ENCODE results near the gene TMEM92.

DNA sequence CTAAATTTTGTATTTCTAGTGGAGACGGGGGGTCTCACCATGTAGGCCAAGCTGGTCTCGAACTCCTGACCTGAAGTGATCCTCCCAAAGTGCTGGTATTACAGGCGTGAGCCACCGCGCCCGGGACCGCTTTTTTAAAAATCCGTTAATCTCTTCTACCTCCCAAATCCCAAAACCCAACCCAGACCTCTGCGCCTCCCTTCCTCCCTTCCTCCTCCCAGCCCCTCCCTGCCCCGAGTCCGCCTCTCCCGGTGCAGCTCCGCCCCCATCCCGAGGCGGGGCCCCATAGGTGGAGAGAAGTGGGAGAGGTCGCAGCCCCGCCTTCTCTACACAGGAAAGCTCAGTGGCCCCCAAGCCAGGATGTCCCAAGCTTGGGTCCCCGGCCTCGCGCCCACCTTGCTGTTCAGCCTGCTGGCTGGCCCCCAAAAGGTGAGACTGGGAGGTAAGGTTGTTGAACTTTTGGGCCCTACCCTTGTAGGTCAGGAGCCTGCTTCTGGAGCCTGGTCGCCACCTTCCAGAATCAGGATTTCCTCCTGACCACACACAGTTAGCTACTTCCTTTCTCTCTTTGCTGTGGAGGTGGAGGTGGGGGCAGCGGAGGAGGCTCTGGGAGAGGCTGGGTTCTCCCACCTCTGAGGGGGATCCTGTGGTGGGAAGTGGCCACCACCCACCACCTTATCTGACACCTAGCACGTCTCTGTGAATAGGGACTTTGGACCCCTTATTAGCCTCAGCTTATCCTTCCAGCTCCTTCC is at the start of gene TMEM92:
- TF ChIP-seq GATA2 (IDR thresholded peaks at IDR 0.05; ENCODE audit: low read depth, low read length) (no peak), GATA3 (IDR thresholded peaks at IDR 0.05; ENCODE audit: low read depth, low read length) (no peak)

All from SH-SY5Y (cell line).